ENCODE measurements around the gene DIAPH1.

DIAPH1 gene

DNA sequence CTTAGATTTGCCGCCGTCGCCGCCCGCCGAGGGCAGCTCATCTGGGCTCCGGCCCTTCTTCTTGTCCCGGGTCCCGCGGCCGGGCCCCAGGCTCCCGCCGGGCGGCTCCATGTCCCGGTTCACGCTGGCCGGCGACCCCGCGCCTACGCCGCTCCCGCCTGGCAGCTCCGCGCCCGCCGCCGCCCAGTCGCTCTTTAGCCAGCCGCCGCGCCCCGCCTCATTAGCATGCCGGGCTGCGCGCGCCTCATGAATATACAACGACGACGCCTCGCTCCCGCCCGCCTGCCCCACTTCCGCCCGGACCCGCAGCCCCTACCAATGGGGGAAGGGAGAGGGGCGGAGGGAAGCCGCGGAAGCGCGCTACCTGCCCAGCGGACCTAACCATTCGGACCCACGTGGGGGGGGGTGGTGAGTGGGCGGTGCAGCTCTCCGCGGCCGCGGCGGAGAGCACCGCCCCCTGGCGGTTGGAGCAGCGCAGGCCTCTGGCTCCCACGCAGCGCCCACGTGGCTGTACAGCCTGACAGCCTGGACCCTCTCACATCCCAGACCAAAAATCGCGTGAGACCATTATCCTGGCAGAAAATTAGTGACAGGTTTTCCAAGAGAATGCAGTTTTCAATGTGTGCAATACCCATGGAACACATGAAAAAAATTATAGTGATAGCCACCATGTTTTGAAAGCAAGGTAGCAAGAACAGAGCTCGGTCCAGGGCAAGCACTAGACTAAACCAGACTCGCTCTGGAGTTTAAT lies at the start of gene DIAPH1:
Gene DIAPH1 (minus strand): TSS at position 197 of the 751 bp plus-strand sequence. CDS start 86 bp downstream, at position 111.
- DNase-seq: peak; percentile 69 to 82

GRCh38 chr5:141665995-141666940 lies 47.5 kb upstream of the DIAPH1 start:
- DNase-seq: no peak

GRCh38 chr5:141664733-141665461 lies 46.1 kb upstream of the DIAPH1 start:
- DNase-seq: peak; percentile 27 to 66

GRCh38 chr5:141663506-141663905 lies 44.7 kb upstream of the DIAPH1 start:
- DNase-seq: no peak

DNA sequence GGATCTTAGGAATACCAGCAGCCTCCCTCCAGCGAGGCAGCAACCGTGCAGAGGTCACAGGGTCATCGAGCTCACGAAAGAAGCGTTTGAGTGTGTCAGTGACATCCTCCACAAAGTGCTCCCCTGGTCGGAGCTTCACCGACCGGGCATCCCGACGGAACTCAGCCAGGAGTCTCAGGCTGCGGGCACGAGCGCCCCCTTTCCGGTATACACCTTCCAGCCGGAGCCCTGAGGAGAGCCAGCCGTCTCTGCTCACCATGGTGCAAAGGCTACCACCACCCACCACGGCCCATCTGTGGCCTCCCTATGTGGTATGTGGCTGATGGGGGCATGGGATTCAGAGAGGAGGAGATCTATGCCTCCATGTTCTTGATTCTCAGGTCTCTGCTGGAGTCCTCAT lies 43.2 kb upstream of the DIAPH1 start:
- no peak for DNase-seq

DNA sequence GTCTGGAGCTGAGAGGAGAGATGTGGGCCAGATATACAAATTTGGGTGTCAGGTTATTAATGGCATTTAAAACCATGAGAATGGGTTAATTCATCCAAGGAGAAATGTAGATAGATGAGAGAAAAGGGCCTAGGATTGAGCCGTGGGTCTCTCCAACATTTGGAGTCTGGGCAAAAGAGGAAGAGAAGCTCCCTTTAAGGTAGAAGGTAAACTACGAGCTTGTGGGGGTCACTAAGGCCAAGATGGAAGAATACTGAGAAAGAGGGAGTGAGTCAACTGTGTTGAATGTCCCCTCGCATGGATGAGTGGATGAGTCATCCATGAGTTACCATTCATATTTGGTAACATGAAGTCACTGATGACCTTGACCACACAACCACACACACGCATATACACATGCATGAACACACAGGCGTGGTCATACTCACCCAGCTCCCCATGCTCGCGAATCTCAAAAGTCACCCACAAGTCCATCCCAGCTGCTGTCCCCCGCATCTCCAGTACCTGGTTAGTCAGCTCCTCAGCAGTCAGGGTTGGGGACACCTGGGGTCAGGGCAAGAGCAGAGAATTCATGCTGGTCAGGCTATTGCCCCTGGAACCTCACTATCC lies 39.2 kb upstream of the DIAPH1 start:
- no peak for DNase-seq

- no peak for DNase-seq
Measured at GRCh38 chr5:141657404-141657803, 38.6 kb upstream of the DIAPH1 start.

DNA sequence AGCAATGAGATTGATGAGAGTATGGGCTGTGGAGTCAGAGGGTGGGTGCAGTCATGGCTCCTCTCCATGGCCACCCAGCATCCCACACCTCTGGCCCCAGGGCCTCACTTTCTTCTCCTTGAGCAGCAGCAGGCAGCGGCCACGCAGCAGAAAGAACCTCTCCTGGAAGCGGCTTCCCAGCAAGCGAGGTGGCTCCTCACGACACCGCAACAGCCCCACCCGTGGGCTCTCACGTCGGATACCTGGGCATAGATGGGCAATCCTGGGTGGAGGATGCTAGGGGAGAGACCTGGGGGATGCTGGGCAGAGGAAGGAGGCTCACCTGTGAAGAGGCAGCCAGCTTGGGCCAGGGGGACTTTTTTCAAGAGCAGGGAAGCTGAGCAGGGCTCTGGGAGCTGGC lies 37.6 kb upstream of the DIAPH1 start:
- no peak for DNase-seq

DNA sequence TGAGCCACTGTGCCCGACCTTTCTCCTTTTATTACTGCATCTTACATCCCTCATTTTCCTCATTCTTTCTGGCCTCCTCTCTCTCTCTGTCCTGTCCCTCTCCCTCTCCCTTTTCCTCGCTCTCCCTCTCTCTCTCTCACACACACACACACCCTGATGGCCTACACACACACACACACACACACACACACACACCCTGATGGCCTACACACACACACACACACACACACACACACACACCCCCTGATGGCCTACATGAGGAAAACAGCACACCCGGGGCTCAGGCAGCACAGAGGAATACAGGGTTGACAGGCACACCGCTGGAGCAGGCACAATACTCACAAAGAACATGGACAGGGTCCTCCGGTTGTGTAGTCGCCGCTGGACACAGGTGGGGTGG lies 36.2 kb upstream of the DIAPH1 start:
- DNase-seq: no peak

DNA sequence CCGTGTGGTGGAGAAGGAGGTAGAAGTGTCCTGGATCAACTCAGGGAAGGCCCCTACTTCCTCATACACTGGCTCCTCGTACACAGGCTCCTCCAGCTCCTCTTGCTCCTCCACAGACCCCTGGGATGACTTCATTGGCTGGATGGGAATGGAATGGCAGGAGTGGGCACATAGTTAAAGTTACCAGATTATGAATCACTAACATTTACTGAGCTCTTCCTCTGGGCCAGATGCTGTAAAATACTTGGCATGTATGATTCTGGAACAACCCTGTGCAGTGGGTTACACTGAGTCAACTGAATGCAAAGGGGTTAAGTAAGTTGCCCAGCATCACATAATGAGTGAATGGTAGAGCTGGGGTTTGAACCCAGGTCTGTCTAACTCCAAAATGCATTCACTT lies 35.5 kb upstream of the DIAPH1 start:
- DNase-seq: no peak

DNA sequence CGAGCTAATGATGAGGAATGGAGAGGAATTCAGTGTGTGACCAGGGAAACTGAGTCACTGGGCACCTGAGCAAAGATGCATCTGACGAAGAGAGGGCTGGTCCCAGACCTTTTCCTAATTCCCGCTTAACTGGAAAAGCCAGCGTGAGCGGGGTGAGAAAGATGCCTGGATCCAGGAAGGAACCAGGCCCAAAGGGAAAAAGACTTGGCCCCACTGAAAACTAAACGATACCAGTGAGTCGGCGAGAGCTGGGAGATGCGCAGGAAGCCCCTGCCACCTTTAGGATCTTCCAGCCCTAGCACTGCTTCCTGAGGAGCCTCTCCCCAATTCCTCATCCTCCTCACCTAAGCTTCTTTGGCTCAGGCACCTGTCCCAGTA lies 32.9 kb upstream of the DIAPH1 start:
- DNase-seq: no peak

DNA sequence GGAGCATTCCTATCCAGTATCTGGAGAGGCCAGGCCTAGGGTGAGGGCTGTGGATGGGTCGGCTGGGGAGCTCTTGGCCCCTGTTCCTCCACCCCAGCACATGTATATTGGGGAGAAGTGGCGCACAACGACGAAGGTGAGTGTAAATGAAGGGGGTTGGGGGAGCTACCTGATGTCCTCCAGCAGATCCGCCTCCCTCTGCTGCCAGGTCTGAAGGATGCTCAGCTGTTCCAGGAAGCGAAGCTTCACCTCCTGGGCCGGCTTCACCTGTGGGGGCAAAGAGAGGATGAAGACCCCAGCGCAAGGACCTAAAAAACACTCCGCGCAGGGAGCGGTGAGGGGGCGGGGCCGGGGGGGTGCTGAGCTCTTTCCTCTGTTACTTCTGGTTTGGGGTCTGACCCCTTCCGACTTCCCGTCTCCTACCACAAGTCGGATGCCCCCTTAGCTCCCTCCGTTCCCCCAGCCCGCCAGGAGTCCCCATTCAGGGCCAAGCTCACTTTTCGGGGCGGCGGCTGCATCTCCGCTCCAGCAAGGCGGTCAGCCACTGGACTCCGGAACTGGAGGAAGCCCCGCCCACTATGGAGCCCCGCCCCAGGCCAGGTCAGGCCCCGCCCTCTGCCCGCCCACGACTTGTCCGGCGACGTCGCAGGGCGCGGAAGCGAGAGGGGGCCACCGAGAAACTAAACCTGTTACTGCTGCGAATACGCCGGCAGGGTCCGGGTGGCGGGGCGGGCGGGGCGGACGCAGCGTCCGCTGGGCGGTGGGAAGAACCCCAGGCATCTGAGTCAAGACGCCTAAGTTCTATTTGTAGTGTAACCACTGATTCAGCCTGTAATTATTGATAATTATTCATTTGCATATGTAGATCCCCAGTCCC lies 32.3 kb upstream of the DIAPH1 start, which contains the start of gene FCHSD1:
Gene FCHSD1 (minus strand): TSS at position 568 of the 877 bp plus-strand sequence. CDS start 50 bp downstream, at position 518.
- peak; percentile 51 to 80 for DNase-seq

- DNase-seq: no peak
Measured at GRCh38 chr5:141649972-141650371, 31.2 kb upstream of the DIAPH1 start.

GRCh38 chr5:141649056-141649688 lies 30.4 kb upstream of the DIAPH1 start:
- no peak for DNase-seq

- DNase-seq: no peak
Measured at GRCh38 chr5:141647851-141648250, 29.1 kb upstream of the DIAPH1 start.

- no peak for DNase-seq
Measured at GRCh38 chr5:141647242-141647641, 28.4 kb upstream of the DIAPH1 start.

DNA sequence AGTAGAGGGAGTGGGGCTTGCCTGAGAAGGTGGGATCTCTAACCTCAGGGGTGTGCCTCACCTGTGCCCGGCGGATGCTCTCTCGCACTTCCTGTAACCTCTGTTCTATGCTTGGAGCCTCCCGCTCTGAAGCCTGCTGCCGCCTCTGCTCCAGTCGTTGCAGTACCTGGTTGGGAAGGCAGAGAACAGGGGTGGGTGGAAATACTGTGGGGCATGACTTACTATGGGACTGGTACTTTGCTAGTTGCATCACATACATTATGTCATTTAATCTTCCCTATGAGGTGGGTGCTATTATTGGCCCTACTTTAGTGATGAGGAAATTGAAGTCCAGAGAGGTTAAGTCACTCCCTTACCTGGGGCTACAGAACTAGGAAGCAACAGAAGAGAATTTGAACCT lies 27.2 kb upstream of the DIAPH1 start:
- DNase-seq: no peak

- DNase-seq: no peak
Measured at GRCh38 chr5:141641634-141642267, 23.0 kb upstream of the DIAPH1 start.

DNA sequence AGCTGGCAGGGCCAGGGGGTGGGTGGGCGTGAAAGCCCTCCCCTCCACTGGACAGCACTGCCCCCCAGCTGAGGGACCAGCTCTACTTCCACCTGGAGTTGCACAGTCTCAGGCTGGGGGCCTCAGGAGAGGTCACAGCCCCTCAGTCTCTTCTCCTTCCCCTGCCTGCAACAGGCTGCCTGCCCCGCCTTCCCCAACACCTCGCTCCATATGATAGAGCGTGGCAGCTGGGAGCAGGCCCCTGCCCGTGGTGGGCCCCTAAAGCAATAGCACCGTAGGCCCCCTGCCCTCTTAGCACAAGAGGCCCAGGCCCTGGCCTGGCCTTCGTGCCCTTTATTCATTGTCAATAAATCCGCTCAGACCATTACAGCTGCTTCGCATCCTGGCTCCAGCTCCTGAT lies 21.9 kb upstream of the DIAPH1 start:
- no peak for DNase-seq

GRCh38 chr5:141640051-141640415 lies 21.2 kb upstream of the DIAPH1 start:
- DNase-seq: no peak
